NCI-H2171 treated with DMSO at 0.1 percent for 48 hours (cell line): ENCODE measurements around the gene MIOS.

Experiments
- DNase-seq: peaks from one replicate; lab custom pipeline; 2025; lab: John Stamatoyannopoulos, UW

Gene MIOS

DNA sequence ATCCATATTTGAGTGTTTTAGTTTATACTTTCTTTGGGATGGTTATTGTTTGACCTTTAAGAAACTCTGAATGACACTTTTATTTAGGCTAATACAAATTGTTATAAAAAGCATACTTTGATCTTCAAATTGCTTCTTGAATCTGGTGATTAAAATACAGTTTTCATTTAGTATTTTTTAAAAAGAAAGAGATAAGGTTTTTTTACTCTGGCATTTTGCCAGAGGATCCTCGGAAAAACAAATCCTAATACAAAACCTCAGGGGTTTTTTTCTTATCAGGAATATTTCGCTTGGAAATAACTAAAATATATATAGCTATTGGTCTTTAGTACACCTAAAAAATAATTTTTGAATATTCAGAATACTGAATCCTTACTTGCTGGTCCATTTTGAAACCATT lies 17.0 kb downstream of the MIOS start:
- DNase-seq: no peak

GRCh38 chr7:7584653-7585052 lies 18.0 kb downstream of the MIOS start:
- no peak for DNase-seq

GRCh38 chr7:7585241-7585928 lies 18.7 kb downstream of the MIOS start:
- DNase-seq: no peak

GRCh38 chr7:7595451-7595850 lies 28.8 kb downstream of the MIOS start:
- peak; percentile 50 for DNase-seq

DNA sequence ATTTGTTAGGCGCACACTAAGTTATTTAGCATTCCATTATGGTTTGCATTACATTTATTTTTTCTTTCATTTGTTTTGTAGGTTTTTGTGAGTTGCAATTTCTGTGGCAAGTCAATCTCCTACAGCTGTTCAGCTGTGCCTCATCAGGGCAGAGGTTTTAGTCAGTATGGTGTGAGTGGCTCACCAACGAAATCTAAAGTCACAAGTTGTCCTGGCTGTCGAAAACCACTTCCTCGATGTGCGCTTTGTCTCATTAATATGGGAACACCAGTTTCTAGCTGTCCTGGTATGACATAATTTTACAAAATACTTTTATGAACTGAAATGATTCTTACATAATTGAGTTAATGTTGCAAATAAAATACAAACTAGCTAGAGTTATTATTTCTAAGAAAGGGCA lies 29.5 kb downstream of the MIOS start:
- no peak for DNase-seq

DNA sequence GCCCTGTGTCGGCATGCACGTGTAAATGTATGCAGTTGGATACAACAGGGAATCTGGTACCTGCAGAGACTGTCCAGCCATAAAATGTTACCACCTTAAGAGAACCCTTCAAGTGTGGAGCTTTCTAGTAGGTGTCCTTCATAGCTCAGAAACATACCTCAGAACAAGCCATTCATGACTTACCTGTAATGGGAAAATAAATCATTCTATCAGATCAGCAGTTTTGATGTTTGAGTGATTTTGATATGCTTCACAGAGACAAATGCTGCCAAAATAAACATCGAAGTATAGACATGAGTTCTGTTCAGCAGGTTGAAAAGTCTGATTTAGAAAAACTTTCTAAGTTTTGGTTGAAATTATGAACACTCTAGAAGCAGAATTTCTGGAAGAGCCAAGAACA lies 40.3 kb downstream of the MIOS start:
- DNase-seq: no peak

DNA sequence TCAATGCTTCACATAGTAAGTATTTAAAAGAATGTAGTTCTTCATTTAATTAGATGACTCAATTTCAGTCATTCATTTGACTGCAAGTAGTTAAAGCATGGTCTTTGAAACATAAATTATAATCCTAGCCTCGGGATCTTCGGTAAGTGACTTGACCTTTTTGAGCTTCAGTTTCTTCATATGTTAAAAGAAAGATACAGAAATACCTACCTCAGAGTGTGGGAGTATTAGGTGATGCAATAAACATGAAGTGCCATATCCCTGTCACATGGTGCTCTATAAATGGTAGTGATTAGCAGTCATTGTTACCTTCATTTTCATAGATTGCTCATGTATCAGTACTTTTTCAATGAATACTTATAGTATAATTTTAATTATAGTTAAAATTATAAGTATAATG lies 42.6 kb downstream of the MIOS start:
- no peak for DNase-seq

- DNase-seq: no peak
Measured at GRCh38 chr7:7612519-7612918, 45.8 kb downstream of the MIOS start.

GRCh38 chr7:7613210-7613609 lies 46.5 kb downstream of the MIOS start:
- DNase-seq: no peak

DNA sequence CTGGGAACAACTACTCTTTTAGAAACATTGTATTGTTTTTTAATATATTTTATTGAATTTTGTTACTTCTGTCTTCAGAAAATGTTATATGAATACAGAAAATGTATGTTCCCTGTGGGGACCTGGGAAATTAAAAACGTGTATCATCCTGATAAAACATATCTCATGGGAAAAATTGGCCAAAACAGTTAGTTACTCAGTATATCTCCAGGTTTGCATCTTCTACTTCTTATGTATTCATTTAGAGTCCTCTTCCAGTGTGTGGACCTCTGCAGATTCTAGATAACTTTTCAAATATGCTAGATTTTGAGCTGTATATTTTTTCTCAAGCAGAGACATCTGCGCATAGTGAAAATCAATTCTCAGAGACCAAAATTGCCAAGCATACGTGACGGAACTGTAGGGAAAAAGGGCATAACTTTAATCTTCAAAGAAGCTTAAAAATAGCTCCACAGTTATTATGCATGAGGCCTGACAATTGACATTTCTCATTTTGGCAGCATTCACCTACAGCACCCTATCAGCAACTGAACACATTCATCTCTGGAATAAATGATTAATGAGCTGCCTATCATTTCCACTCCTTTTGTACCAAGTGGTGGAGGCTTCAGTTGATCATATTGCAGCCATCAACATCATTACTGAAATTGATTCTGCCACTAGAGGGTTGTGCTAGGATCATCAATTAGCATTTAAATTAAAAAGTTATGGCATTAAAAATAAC lies 47.5 kb downstream of the MIOS start:
- no peak for DNase-seq

DNA sequence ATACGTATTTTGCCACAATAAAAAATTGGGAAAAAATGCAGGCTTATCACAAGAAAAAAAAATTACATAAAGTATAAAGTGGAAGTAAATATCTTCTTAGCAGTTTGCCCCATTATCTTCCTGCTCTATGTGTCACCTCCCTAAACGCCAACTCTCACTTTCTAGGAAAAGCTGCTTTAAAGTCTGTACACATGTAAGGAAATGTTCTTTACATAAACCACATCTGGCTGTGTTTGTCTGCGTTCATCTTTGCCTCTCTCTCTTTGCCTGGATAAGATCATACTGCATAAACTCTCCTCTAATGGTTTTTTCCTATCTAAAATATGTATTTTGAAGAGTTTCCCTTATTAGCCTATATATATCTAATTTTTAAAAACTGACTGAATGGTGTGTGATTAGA lies 50.9 kb downstream of the MIOS start:
- no peak for DNase-seq

GRCh38 chr7:7618410-7618809 lies 51.7 kb downstream of the MIOS start:
- DNase-seq: no peak

GRCh38 chr7:7620236-7620635 lies 53.6 kb downstream of the MIOS start:
- no peak for DNase-seq

DNA sequence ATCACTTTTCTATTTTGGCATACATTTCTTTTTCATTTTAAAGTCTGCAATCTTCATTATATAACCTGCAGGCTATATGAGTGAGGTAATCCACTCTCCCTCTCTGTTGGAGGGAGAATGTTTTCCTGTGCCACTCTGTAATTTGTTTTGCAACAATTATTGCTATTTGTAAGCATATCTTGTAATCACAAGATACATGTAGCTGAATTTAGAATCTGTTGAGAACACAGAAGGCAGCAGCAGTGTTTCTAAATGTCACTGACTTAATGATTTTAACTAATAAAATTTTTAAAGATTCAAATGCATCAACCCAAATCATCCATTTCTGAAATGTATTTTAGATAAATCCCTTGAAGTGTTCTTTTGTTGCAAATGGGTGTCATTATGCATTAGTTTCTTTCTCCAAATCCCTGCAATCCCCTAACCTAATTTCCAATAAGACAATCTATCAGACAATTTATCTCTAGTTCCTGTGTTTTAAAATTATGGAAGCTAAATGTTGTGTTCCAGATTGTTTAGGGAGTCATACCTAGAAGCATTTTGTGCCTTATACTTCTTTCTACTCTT lies 54.0 kb downstream of the MIOS start:
- no peak for DNase-seq

- DNase-seq: no peak
Measured at GRCh38 chr7:7628476-7628875, 61.8 kb downstream of the MIOS start.

DNA sequence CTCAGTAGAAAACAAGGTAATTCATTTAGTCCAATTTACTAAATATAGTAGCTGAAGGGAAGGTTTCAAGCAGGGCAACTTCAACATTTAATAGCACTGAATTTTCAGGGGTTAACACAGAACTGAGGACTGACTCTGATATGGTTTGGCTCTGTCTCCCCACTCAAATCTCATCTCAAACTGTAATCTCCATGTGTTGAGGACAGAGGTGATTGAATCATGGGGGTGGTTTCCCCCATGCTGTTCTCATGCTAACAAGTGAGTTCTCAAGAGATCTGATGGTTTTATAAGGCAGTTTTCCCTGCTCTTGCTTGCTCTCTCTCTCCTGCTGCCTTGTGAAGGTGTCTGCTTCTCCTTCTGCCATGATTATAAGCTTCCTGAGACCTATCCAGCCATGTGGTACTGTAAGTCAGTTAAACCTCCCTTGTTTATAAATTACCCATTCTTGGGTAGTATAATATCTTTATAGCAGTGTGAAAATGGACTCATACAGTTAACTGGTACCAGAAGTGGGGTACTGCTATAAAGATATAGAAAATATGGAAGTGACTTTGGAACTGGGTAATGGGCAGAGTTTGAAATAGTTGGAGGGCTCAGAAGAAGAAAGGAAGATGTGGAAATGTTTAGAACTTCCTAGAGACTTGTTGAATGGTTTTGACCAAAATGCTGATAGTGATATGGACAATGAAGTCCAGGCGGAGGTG lies 64.1 kb downstream of the MIOS start:
- no peak for DNase-seq

- no peak for DNase-seq
Measured at GRCh38 chr7:7639421-7639820, 72.7 kb downstream of the MIOS start.

GRCh38 chr7:7639847-7640220 lies 73.2 kb downstream of the MIOS start:
- peak; percentile 65 for DNase-seq

GRCh38 chr7:7640221-7641128 lies 73.8 kb downstream of the MIOS start, which contains the start of gene UMAD1:
TSS of gene UMAD1 (plus strand) at chr7:7640752. CDS start at chr7:7673372, 32,620 bp downstream.
- peak; percentile 100 for DNase-seq

DNA sequence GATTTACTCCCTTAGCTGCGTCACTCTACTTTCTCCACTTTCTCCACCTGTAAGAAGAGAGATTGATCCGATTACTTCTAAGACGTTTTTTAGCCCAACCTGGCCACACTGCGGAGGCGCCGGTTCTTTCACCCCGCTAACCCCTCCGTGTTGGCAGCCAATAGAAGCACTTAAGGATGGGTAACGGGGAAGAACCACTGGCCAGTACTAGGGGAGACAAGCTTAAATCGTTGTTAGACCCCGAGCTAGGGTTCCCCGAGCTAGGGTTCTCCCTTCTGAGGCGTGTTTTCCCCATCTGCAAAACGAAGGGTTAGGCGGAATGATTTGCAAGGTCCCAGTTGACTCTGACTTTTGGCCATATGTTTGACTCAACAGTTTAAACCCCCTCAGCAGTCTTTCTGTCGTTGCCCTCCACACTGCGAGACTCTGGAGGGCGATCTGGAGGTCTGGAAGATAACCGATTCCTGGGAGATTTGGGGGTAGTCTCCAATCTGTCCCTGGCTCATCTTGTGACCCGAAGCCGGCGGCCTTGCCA lies 74.5 kb downstream of the MIOS start:
- DNase-seq: peak; percentile 59

- DNase-seq: peak; percentile 19
Measured at GRCh38 chr7:7642081-7642480, 75.4 kb downstream of the MIOS start.
